ENCODE data around the gene HMGB3. TPM values are rescaled to one million over a fixed set of nuclear protein-coding genes. Genes with fewer than 3 reads are reported as not detected.

The HMGB3 gene
- 122 to 163 TPM (median 138 TPM) in 5 replicates for total RNA-seq (2022; extraction: Qiagen RNA extraction; ENCODE audit: low read depth)

DNA sequence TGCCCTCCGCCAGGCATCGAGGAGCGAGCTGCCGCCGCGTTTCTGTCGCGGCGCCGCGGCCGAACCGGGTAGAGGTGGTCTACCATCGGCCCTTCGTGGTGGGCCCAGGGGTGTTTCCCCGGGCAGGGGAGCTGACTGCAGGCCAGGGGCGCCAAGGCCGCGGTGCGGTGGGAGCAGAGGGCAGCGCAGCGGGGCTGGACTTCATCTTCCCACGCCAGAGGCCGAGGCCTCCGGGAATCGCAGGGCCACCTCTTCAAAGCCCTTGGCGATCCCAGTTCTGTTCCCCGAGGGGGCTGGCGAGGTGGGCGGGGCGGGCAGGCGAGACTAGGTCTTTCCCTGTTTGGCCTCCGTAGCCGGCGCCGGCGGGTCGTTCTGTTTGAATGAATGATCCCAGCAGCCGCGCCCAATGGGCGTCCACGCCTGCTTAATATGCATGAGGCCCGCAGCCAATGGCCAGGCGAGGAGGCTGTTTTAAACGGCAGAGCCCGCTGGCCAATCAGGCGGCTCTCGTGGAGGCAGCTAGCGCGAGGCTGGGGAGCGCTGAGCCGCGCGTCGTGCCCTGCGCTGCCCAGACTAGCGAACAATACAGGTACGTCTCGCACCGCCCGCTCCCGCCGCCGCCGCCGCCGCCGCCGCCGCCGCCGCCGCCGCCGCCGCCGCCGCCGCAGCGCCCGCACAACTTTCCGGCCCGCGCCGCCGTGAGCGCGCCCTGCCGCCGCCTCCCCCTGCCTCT lies at the start of gene HMGB3:
HMGB3 (plus strand) TSS at position 548 of the 733 bp plus-strand sequence. CDS start 2,265 bp downstream, outside the sequence.

Other genes with a start within 250 kb of the HMGB3 start
- gene CD99L2, start 84.7 kb upstream of the HMGB3 start, total RNA-seq (2022; extraction: Qiagen RNA extraction; ENCODE audit: low read depth) = 48.8 to 55.0 TPM (median 53.9 TPM) in 5 replicates
- 0.14 to 0.37 TPM (median 0.14 TPM) in 5 replicates for gene GPR50, start 193.2 kb downstream of the HMGB3 start, total RNA-seq (2022; extraction: Qiagen RNA extraction; ENCODE audit: low read depth)

Data from A549 treated with GW870086 at 1 μM for 4 hours (cell line).